ENCODE data around the gene RAD54L.
"Not testable (repeated sequence)": the region's sequence is repeated elsewhere in the genome, so short reads cannot be mapped to it uniquely, and the experiment has no call there.

Gene RAD54L

DNA sequence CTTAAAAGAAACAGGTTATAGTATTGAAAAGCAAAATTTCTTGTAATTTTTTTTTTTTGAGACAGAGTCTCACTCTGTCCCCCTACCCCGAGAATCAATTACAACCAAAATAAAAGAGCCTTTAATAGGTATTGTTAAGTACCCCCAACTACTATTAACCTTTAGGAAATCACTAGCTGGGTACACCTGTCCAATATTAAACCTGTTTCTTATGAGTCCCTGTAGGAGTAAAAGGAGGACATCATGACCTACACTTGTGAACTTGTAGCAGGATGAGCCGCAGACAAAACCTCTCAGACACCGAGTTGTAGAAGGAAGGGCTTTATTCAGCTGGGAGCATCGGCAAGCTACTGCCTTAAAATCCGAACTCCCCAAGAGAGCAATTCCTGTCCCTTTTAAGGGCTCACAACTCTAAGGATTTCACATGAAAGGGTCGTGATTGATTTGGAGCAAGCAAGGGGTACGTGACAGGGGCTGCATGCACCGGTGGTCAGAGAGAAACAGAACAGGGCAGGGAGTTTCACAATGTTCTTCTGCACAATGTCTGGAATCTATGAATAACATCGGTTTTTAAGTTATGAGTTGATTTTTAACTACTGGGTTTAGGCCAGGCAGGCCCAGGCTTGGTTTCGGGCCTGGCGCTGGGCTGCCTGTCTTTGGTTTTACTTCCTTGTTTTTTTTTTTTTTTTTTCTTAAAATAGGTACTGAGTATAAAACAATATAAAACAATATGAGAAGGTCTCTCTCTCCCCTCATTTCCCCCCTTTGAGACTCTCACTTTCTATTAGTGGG lies 77.9 kb downstream of the RAD54L start:
- not testable (repeated sequence) for DNase-seq

Data from activated CD4-positive, CD25-positive, alpha-beta regulatory T cell (primary cell).